C4-2B (cell line): ENCODE data around the gene PRB2.

Experiments
- ZFX ChIP-seq: fragments of 450-650 bp; IDR thresholded peaks from 2 replicates; pipeline ENCODE4 v1.6.1; 2017
- TF ChIP-seq, protein P1 (sequence below): fragments of 450-650 bp; conservative IDR thresholded peaks from 2 replicates; pipeline ENCODE4 v1.5.1; 2017; ENCODE audit warnings: mild to moderate bottlenecking

DNA sequence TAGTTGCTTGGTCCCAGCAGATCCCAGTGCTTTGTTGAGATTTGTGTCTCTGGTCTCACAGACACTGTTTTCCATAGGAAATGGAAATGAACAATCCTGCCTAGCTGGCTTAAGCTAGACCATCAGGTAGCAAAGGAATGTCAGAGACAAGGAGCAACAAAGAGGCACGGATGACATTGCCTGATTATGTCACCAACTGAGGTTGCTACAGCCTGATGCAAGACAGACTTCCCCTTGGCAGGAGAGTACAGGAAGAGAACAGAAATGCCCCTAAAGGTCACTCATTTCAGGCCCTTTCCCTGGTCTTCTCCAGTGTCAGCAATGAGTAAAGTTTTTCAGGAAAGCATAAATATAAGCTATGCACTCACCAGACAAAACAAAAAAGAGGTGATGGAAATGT is 2.0 kb upstream of the PRB2 start:
- TF ChIP-seq, protein P1, sequence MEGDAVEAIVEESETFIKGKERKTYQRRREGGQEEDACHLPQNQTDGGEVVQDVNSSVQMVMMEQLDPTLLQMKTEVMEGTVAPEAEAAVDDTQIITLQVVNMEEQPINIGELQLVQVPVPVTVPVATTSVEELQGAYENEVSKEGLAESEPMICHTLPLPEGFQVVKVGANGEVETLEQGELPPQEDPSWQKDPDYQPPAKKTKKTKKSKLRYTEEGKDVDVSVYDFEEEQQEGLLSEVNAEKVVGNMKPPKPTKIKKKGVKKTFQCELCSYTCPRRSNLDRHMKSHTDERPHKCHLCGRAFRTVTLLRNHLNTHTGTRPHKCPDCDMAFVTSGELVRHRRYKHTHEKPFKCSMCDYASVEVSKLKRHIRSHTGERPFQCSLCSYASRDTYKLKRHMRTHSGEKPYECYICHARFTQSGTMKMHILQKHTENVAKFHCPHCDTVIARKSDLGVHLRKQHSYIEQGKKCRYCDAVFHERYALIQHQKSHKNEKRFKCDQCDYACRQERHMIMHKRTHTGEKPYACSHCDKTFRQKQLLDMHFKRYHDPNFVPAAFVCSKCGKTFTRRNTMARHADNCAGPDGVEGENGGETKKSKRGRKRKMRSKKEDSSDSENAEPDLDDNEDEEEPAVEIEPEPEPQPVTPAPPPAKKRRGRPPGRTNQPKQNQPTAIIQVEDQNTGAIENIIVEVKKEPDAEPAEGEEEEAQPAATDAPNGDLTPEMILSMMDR: no peak
- no peak for TF ChIP-seq ZFX
